CD4-positive, alpha-beta T cell (primary cell): ENCODE results near the gene IGF2BP3. TPM values are rescaled to one million over a fixed set of nuclear protein-coding genes. Genes with fewer than 3 reads are reported as not detected.

Experiments used
- ATAC-seq: fragments of 200-7000 bp; cut with Tn5 transposase; one replicate; pipeline ENCODE4 v1.10.0; 2022; ENCODE audit warnings: mild to moderate bottlenecking; ENCODE audit not compliant: poor library complexity
- CTCF ChIA-PET: fragments of 350-600 bp; sonication (Branson Sonifier 250); formaldehyde crosslinking; loops from one replicate; lab custom pipeline; 2021; ENCODE audit warnings: antibody characterized with exemption, inconsistent platforms; lab: Charles Lee
- POLR2A ChIA-PET: fragments of 350-600 bp; sonication (Branson Sonifier 250); formaldehyde crosslinking; loops from one replicate; lab custom pipeline; 2021; ENCODE audit warnings: antibody characterized with exemption, inconsistent platforms; lab: Charles Lee
- DNase-seq, 14 experiments: peaks; one replicate each; pipeline ENCODE4 v3.0.0-alpha.2; 2013 to 2020; ENCODE audit warnings: mixed read lengths in 2 of 14
- H3K27ac ChIP-seq, 2 donors: one replicate each; pipeline versions ENCODE4 v1.5.1 to v1.7.0; 2013; ENCODE audit warnings: low read length in 2 of 2, low read depth in 1 of 2, mild to moderate bottlenecking in 1 of 2
- H3K27me3 ChIP-seq, 2 experiments: 1 replicate in 1 of 2; 2 replicates in 1 of 2; pipeline versions ENCODE4 v1.6.1 to v1.7.0; 2013; ENCODE audit warnings: low read length in 2 of 2, control low read depth in 1 of 2, mild to moderate bottlenecking in 1 of 2, moderate library complexity in 1 of 2; ENCODE audit not compliant: insufficient read depth in 2 of 2, control insufficient read depth in 1 of 2
- H3K36me3 ChIP-seq: one replicate; pipeline ENCODE4 v1.6.1; 2013; ENCODE audit warnings: low read length, control low read depth; ENCODE audit not compliant: insufficient read depth
- H3K4me1 ChIP-seq: one replicate; pipeline ENCODE4 v1.6.1; 2013; ENCODE audit warnings: low read length, control low read depth; ENCODE audit not compliant: insufficient read depth
- H3K4me3 ChIP-seq: one replicate; pipeline ENCODE4 v1.5.1; 2013; ENCODE audit warnings: mild to moderate bottlenecking, low read length, moderate library complexity
- H3K9me3 ChIP-seq, 2 experiments: 1 replicate in 1 of 2; 2 replicates in 1 of 2; pipeline versions ENCODE4 v1.6.1 to v1.7.0; 2013; ENCODE audit warnings: low read length in 2 of 2, mild to moderate bottlenecking in 2 of 2, control low read depth in 1 of 2, moderate library complexity in 1 of 2; ENCODE audit not compliant: control insufficient read depth in 1 of 2, insufficient read depth in 1 of 2
- H3K27ac Mint-ChIP-seq: one replicate; pipeline ENCODE4 v1.8.0; 2020; ENCODE audit warnings: mixed read lengths
- H3K27me3 Mint-ChIP-seq: one replicate; pipeline ENCODE4 v1.8.0; 2021; ENCODE audit warnings: mixed read lengths
- H3K36me3 Mint-ChIP-seq: one replicate; pipeline ENCODE4 v1.8.0; 2021; ENCODE audit warnings: low read depth, mixed read lengths
- H3K4me1 Mint-ChIP-seq: one replicate; pipeline ENCODE4 v1.8.0; 2021; ENCODE audit warnings: low read depth, mixed read lengths
- H3K4me3 Mint-ChIP-seq: one replicate; pipeline ENCODE4 v1.8.0; 2020; ENCODE audit warnings: mild to moderate bottlenecking, mixed read lengths
- H3K9me3 Mint-ChIP-seq: one replicate; pipeline ENCODE4 v1.8.0; 2020; ENCODE audit warnings: mixed read lengths
- CTCF ChIP-seq: fragments of 200-600 bp; IDR thresholded peaks from one replicate; pipeline ENCODE4 v1.8.0; 2022; ENCODE audit warnings: antibody characterized with exemption, mild to moderate bottlenecking
- intact Hi-C, 2 experiments: fragments of 100-400 bp; cut with DNase I in 1 of 2; cut with micrococcal nuclease in 1 of 2; formaldehyde crosslinking; loops; one replicate each; pipeline versions ENCODE4 v1.15.1 to v1.9.0; 2023 to 2025; cut with DNase I, micrococcal nuclease
- total RNA-seq, 174 experiments: library from RNA in 2 of 174; stranded (reverse) in 2 of 174; gene quantifications; one replicate each; pipeline ENCODE4 v1.2.3 and lab custom pipeline; 2021 to 2026

IGF2BP3 gene
- total RNA-seq, 2 experiments from 2014 or later: not detected

- intact Hi-C loops: no loop called here
These were observed 17.4 kb upstream of the IGF2BP3 start for GRCh38 chr7:23487670-23488069.

DNA sequence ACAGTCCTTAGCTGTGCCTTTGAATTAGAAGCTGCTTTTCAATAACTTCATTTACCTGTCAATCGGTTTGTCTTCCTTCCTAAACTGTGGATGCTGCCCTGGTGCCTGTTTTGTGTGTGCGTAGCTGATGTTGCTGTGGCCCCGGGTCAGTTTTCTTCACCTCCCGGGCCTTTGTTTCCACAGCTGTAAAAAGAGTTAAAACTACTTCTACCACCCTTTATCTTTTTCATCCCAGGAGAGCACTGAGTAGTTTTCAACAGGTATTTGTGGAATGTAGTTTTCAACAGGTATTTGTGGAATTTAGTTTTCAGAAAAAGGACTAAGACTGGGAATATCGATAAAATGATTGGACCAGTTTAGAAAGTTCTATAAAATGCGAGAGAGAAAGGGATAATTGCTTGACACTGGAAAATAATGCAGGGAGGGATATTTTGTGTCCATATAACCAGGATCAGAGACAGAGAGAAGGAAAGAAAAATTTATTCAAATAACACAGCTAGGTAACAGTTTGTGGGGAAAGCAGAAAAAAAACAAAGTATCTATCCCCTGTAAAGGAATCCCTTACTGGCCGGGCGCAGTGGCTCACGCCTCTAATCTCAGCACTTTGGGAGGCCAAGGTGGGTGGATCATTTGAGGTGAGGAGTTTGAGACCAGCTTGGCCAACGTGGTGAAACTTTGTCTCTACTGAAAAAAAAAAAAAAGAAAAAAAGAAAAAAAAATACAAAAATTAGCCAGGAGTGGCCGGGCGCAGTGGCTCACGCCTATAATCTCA is 15.9 kb upstream of the IGF2BP3 start:
- Histone ChIP-seq H3K4me1 (peaks cover 14% of the 10 kb centered on the region), H3K9me3 (peaks cover 0 to 6% of the 10 kb centered on the region in 2 experiments), H3K27ac (no peak overlapping the region), H3K36me3 (no peaks in the 10 kb centered on the region), H3K27me3 (no peaks in the 10 kb centered on the region), H3K4me3 (no peak overlapping the region)
- POLR2A ChIA-PET: no interaction called here
- Mint-ChIP-seq H3K4me3 (no peak overlapping the region), H3K27me3 (peaks cover 5% of the 10 kb centered on the region), H3K36me3 (peaks cover 6% of the 10 kb centered on the region), H3K4me1 (peaks cover 6% of the 10 kb centered on the region), H3K9me3 (no peaks in the 10 kb centered on the region), H3K27ac (no peak overlapping the region)
- CTCF ChIA-PET: interaction anchor here (0.6 to 0.7 kb wide), 2 partner anchors 19 to 115 kb away, joined by 3 read pairs; no protein-coding TSS in a partner anchor
- no peak for DNase-seq
- no peak for TF ChIP-seq CTCF
- intact Hi-C loops: no loop called here
- no peak for ATAC-seq

More at GRCh38 chr7:23487670-23488069, 17.4 kb upstream of the IGF2BP3 start:
- H3K36me3 ChIP-seq: no peaks in the 10 kb centered on the region
- ATAC-seq: no peak
- peaks cover 9% of the 10 kb centered on the region for H3K4me1 Mint-ChIP-seq
- DNase-seq: no peak
- no peak for TF ChIP-seq CTCF
- H3K36me3 Mint-ChIP-seq: peaks cover 8% of the 10 kb centered on the region
- no peak overlapping the region for H3K27ac ChIP-seq
- no peak overlapping the region for H3K4me3 ChIP-seq
- no peak overlapping the region for H3K27ac Mint-ChIP-seq
- ChIA-PET CTCF (no interaction called here), POLR2A (no interaction called here)
- peaks cover 14% of the 10 kb centered on the region for H3K4me1 ChIP-seq
- H3K27me3 ChIP-seq: no peaks in the 10 kb centered on the region
- H3K9me3 Mint-ChIP-seq: no peaks in the 10 kb centered on the region
- H3K4me3 Mint-ChIP-seq: no peak overlapping the region
- peaks cover 0 to 6% of the 10 kb centered on the region in 2 experiments for H3K9me3 ChIP-seq
- H3K27me3 Mint-ChIP-seq: no peaks in the 10 kb centered on the region

DNA sequence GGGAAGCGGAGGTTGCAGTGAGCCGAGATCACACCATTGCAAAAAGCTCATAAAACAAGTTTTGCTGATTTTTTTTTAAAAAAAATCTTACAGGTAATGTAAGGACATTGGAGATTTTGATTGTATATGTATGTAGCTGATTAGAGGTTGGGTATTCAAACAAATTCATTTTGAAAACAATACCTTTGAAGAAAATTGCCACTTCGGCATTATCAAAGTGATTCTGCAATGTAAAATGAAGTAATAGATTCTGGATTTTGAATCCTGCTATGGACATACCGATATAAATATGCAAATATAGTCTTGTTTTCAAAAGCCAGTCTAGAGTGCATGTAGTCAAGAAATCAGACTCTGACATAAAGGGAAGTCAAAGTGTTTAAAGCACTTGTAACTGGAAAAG is 12.4 kb upstream of the IGF2BP3 start:
- Mint-ChIP-seq H3K27me3 (peaks cover 30% of the 10 kb centered on the region), H3K4me3 (no peak overlapping the region), H3K9me3 (no peaks in the 10 kb centered on the region), H3K4me1 (no peaks in the 10 kb centered on the region), H3K27ac (no peak overlapping the region), H3K36me3 (no peaks in the 10 kb centered on the region)
- Histone ChIP-seq H3K27me3 (peaks cover 3 to 20% of the 10 kb centered on the region in 2 experiments), H3K4me3 (no peak overlapping the region), H3K27ac (no peak overlapping the region), H3K9me3 (no peaks in the 10 kb centered on the region), H3K36me3 (no peaks in the 10 kb centered on the region), H3K4me1 (no peaks in the 10 kb centered on the region)
- no peak for TF ChIP-seq CTCF
- intact Hi-C loops: no loop called here
- no peak for ATAC-seq
- ChIA-PET CTCF (no interaction called here), POLR2A (no interaction called here)
- no peak for DNase-seq
